Suprapubic skin (tissue), 4 donors: ENCODE measurements around the gene C16orf95. TPM values are rescaled to one million over a fixed set of nuclear protein-coding genes. Genes with fewer than 3 reads are reported as not detected.

Experiments
- DNase-seq, 2 donors: peaks; one replicate each; pipeline ENCODE4 v3.0.0-alpha.2; 2019; ENCODE audit warnings: low spot score in 2 of 2
- H3K27ac ChIP-seq: fragments of 200-600 bp; sonication (generic); one replicate; pipeline ENCODE4 v1.5.1; 2019
- H3K27me3 ChIP-seq: fragments of 200-600 bp; sonication (generic); one replicate; pipeline ENCODE4 v1.5.1; 2019
- H3K36me3 ChIP-seq: fragments of 200-600 bp; sonication (generic); one replicate; pipeline ENCODE4 v1.5.1; 2019
- H3K4me1 ChIP-seq: fragments of 200-600 bp; sonication (generic); one replicate; pipeline ENCODE4 v1.5.1; 2019
- H3K4me3 ChIP-seq: fragments of 200-600 bp; sonication (generic); one replicate; pipeline ENCODE4 v1.5.1; 2019; ENCODE audit warnings: mild to moderate bottlenecking
- H3K9me3 ChIP-seq: fragments of 200-600 bp; sonication (generic); one replicate; pipeline ENCODE4 v1.5.1; 2019
- CTCF ChIP-seq, 2 donors: fragments of 200-600 bp in 1 of 2; fragments of 450-650 bp in 1 of 2; sonication (generic) in 1 of 2; IDR thresholded peaks; one replicate each; pipeline ENCODE4 v1.5.1; 2016 to 2019; ENCODE audit warnings: antibody characterized with exemption in 2 of 2, mild to moderate bottlenecking in 1 of 2, moderate library complexity in 1 of 2
- EP300 ChIP-seq: sonication (generic); formaldehyde crosslinking; IDR thresholded peaks from one replicate; pipeline ENCODE4 v1.6.1; 2017; ENCODE audit warnings: antibody characterized with exemption
- POLR2A ChIP-seq, 2 donors: fragments of 450-650 bp; IDR thresholded peaks; one replicate each; pipeline ENCODE4 v1.6.1; 2017; ENCODE audit warnings: antibody characterized with exemption in 2 of 2, mild to moderate bottlenecking in 2 of 2, moderate library complexity in 2 of 2
- POLR2AphosphoS5 ChIP-seq, 3 donors: sonication (generic); formaldehyde crosslinking; IDR thresholded peaks; one replicate each; pipeline ENCODE4 v1.6.1; 2017; ENCODE audit warnings: antibody characterized with exemption in 3 of 3
- WGBS: methylation state at CpG from one replicate; pipeline ENCODE4 v1.1.5; 2018; 5-methylcytosine and 5-hydroxymethylcytosine counted together
- total RNA-seq, 4 donors: library from RNA; depleted of rRNA; stranded (reverse); fragments of >200 nt; gene quantifications; one replicate each; pipeline ENCODE4 v1.1.0, GENCODE V29; 2016

Gene C16orf95
- total RNA-seq, 4 donors from 2014 or later = 17.5 TPM; not detected in 3

GRCh38 chr16:87337262-87337771 lies 20.1 kb upstream of the C16orf95 start:
- peaks cover 67% of the 10 kb centered on the region for H3K36me3 ChIP-seq
- WGBS = 73% methylated on average over 16 of the region's 16 CpGs

DNA sequence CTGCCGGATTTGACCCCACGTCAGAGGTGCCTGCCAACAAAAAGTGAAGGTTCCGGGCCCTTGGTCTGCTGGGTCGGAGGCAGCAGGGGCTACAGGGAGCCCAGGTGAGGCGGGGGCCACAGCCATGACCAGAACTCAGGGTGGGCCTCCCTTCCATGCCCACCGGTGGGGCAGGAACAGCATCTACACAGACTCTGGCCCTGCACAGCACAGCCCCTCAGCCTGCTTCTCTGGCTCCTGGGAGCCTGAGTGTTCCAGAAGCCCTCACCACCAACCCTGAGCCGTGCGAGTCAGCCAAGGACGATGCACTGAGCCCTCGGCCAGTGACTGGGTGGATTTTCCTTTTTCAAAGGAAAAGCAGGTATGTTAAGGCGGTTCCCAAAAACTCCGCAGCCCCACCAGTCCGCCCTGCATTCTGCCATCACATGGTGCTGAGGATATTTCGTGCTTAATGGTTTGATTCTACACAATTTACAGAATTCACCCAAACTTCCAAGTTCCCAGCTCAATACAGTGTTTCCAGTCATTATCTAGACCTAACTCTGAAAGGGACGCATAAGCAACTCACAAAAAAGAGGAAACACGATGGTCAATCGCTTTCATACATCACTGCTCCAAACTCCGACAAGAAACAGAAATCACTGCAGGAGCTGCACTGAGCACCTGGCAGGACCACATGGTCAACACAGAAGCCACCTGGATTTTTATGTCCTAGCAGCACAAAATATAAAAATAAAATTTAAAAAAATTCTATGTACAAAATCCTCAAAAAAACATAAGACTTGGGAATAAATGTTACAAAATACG lies 19.4 kb upstream of the C16orf95 start:
- no peaks in the 10 kb centered on the region for H3K27me3 ChIP-seq
- DNase-seq = no peak
- TF ChIP-seq EP300 (no peak), POLR2A (IDR thresholded peaks at IDR 0.05) (no peak), CTCF (IDR thresholded peaks at IDR 0.05) (no peak), POLR2AphosphoS5 (IDR thresholded peaks at IDR 0.05) (no peak)
- no peak overlapping the region for H3K4me3 ChIP-seq
- no peak overlapping the region for H3K27ac ChIP-seq
- no peaks in the 10 kb centered on the region for H3K9me3 ChIP-seq
- H3K4me1 ChIP-seq = no peaks in the 10 kb centered on the region
- peaks cover 67% of the 10 kb centered on the region for H3K36me3 ChIP-seq
- WGBS = 88% methylated on average over 18 of the region's 19 CpGs

More at GRCh38 chr16:87337262-87337771, 20.1 kb upstream of the C16orf95 start:
- no peaks in the 10 kb centered on the region for H3K4me1 ChIP-seq
- no peak overlapping the region for H3K27ac ChIP-seq
- DNase-seq = no peak
- no peaks in the 10 kb centered on the region for H3K27me3 ChIP-seq
- no peak for TF ChIP-seq EP300
- no peak for TF ChIP-seq CTCF (IDR thresholded peaks at IDR 0.05)
- no peak for TF ChIP-seq POLR2AphosphoS5 (IDR thresholded peaks at IDR 0.05)
- TF ChIP-seq POLR2A (IDR thresholded peaks at IDR 0.05) = no peak
- no peaks in the 10 kb centered on the region for H3K9me3 ChIP-seq
- no peak overlapping the region for H3K4me3 ChIP-seq

- Histone ChIP-seq H3K9me3 (no peaks in the 10 kb centered on the region), H3K27me3 (no peaks in the 10 kb centered on the region), H3K36me3 (peaks cover 74% of the 10 kb centered on the region), H3K4me3 (no peak overlapping the region), H3K4me1 (no peaks in the 10 kb centered on the region), H3K27ac (no peak overlapping the region)
- no peak for TF ChIP-seq POLR2A (IDR thresholded peaks at IDR 0.05)
- TF ChIP-seq POLR2AphosphoS5 (IDR thresholded peaks at IDR 0.05) = no peak
- no peak for TF ChIP-seq CTCF (IDR thresholded peaks at IDR 0.05)
- no peak for TF ChIP-seq EP300
- 87% methylated on average over 19 of the region's 19 CpGs for WGBS
- DNase-seq = no peak
Observed at GRCh38 chr16:87335625-87336433, 18.6 kb upstream of the C16orf95 start.

GRCh38 chr16:87334651-87335624 lies 17.7 kb upstream of the C16orf95 start:
- Histone ChIP-seq H3K27ac (no peak overlapping the region), H3K36me3 (peaks cover 83% of the 10 kb centered on the region), H3K4me3 (no peak overlapping the region), H3K27me3 (no peaks in the 10 kb centered on the region), H3K9me3 (no peaks in the 10 kb centered on the region), H3K4me1 (no peaks in the 10 kb centered on the region)
- no peak for DNase-seq
- WGBS = 95% methylated on average over 16 of the region's 29 CpGs
- TF ChIP-seq POLR2A (IDR thresholded peaks at IDR 0.05) (no peak), CTCF (IDR thresholded peaks at IDR 0.05) (no peak)
